IgD-negative memory B cell (primary cell): ENCODE results near the gene ARAP3. TPM values are rescaled to one million over a fixed set of nuclear protein-coding genes. Genes with fewer than 3 reads are reported as not detected.
"Not testable (repeated sequence)": the region's sequence is repeated elsewhere in the genome, so short reads cannot be mapped to it uniquely, and the experiment has no call there.

Experiments used
- H3K27ac Mint-ChIP-seq, 3 donors: one replicate each; pipeline ENCODE4 v1.8.0; 2020 to 2022; ENCODE audit warnings: mild to moderate bottlenecking in 3 of 3, mixed read lengths in 3 of 3, moderate library complexity in 1 of 3
- H3K27me3 Mint-ChIP-seq: one replicate; pipeline ENCODE4 v1.8.0; 2021; ENCODE audit warnings: mixed read lengths
- H3K36me3 Mint-ChIP-seq: one replicate; pipeline ENCODE4 v1.8.0; 2020; ENCODE audit warnings: mild to moderate bottlenecking, mixed read lengths
- H3K4me1 Mint-ChIP-seq, 3 donors: one replicate each; pipeline ENCODE4 v1.8.0; 2020 to 2022; ENCODE audit warnings: mixed read lengths in 3 of 3, mild to moderate bottlenecking in 1 of 3
- H3K4me3 Mint-ChIP-seq, 4 donors: one replicate each; pipeline ENCODE4 v1.8.0; 2020 to 2022; ENCODE audit warnings: mild to moderate bottlenecking in 4 of 4, mixed read lengths in 4 of 4, moderate library complexity in 3 of 4
- H3K9me3 Mint-ChIP-seq, 3 donors: one replicate each; pipeline ENCODE4 v1.8.0; 2020 to 2021; ENCODE audit warnings: mixed read lengths in 3 of 3, mild to moderate bottlenecking in 1 of 3
- polyA plus RNA-seq: library from polyadenylated mRNA; unstranded; fragments of 300-500 nt; fragmentation: Illumina TruSeq; gene quantifications from one replicate; pipeline ENCODE4 v1.2.3, GENCODE V29; 2021

Gene ARAP3
- not detected for polyA plus RNA-seq

- H3K36me3 Mint-ChIP-seq = peaks cover 4% of the 10 kb centered on the region
- peaks cover 3% of the 10 kb centered on the region for H3K27me3 Mint-ChIP-seq
- peak within 1 kb of the TSS; percentile 76 to 91 (median 83) for H3K4me3 Mint-ChIP-seq
- H3K9me3 Mint-ChIP-seq = no peaks in the 10 kb centered on the region
- H3K4me1 Mint-ChIP-seq = peaks cover 10 to 14% (median 12%) of the 10 kb centered on the region in 3 donors
- peak within 1 kb of the TSS in 2 of 3 donors; percentile 77 to 82 for H3K27ac Mint-ChIP-seq
Measured at GRCh38 chr5:141681695-141682641, at the start of gene ARAP3. TSS of gene ARAP3 (minus strand) at chr5:141682230. CDS start at chr5:141680486, 1,744 bp downstream.

DNA sequence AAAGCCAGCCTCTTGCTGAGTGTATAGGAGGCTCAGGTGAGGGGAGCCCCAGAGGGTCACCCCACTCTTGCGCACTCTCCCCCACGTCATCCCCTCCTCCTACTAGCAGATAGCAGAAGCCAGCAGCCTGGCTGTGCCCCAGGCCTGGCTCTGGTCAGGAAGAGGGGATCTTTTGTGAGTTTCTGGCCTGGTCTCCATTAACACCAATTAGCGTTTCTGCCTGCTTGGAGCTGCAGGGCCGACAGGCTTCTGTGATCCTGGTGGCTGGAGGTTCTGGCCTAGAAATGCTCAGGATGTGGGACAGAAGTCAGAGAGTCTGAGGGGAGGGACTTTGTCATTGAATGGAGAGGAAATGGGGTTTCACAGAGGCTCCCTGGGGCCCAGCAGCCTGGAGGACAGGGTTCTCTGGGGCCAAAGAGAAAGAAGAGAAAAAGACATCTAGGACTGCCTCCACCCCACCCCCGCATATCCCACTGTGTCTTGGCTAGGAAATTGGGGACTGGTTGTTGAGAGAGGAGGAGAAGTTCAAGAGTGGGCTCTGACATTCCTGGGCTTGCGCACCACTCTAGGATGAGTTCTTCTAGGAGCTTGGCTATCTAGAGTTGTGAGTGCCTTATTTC lies 47.5 kb upstream of the ARAP3 start:
- Mint-ChIP-seq H3K27ac (no peak overlapping the region), H3K36me3 (no peaks in the 10 kb centered on the region), H3K27me3 (peaks cover 12% of the 10 kb centered on the region), H3K4me3 (no peak overlapping the region), H3K4me1 (peaks cover 0 to 1% (median under 1%) of the 10 kb centered on the region in 3 donors), H3K9me3 (no peaks in the 10 kb centered on the region)

- peaks cover 0 to 3% (median 0%) of the 10 kb centered on the region in 3 donors for H3K9me3 Mint-ChIP-seq
Measured at GRCh38 chr5:141725891-141726290, 43.9 kb upstream of the ARAP3 start.

GRCh38 chr5:141725174-141725573 lies 43.1 kb upstream of the ARAP3 start:
- not testable (repeated sequence) for H3K4me3 Mint-ChIP-seq, H3K4me1 Mint-ChIP-seq, H3K27ac Mint-ChIP-seq, H3K36me3 Mint-ChIP-seq, H3K27me3 Mint-ChIP-seq, H3K9me3 Mint-ChIP-seq

More at GRCh38 chr5:141725891-141726290, 43.9 kb upstream of the ARAP3 start:
- Mint-ChIP-seq H3K36me3 (peaks cover 6% of the 10 kb centered on the region), H3K27ac (no peak overlapping the region), H3K27me3 (peaks cover 10% of the 10 kb centered on the region), H3K4me3 (no peak overlapping the region), H3K4me1 (peaks cover 0 to 1% (median 0%) of the 10 kb centered on the region in 3 donors)

- no peaks in the 10 kb centered on the region for H3K4me1 Mint-ChIP-seq
- H3K36me3 Mint-ChIP-seq = peaks cover 6% of the 10 kb centered on the region
- H3K4me3 Mint-ChIP-seq = no peak overlapping the region
- no peak overlapping the region for H3K27ac Mint-ChIP-seq
- H3K27me3 Mint-ChIP-seq = peaks cover 2% of the 10 kb centered on the region
- peaks cover 0 to 3% (median 0%) of the 10 kb centered on the region in 3 donors for H3K9me3 Mint-ChIP-seq
Measured at GRCh38 chr5:141722266-141722665, 40.2 kb upstream of the ARAP3 start.

DNA sequence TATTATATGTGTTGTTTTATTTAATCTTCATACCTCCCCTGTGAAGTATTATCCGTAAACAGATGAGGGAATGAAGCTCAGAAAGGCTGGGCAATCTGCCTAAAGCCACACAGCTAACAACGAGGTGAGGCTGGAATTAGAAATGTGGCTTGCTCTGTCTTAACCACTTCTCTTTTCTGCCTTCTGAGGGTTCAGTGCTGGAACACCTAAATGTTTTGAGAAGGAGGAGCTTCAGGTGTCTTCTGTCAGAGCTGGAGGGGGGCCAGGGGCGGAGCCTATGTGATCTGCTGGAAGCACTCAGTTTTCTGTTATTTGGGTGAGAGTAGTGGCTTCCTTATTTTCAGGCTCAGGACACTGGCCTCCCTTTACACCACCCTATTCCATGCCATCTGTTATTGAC lies 35.0 kb upstream of the ARAP3 start:
- Mint-ChIP-seq H3K27me3 (peaks cover 11% of the 10 kb centered on the region), H3K27ac (no peak overlapping the region), H3K9me3 (peaks cover 0 to 3% (median 0%) of the 10 kb centered on the region in 3 donors), H3K4me3 (no peak overlapping the region), H3K36me3 (peaks cover 4% of the 10 kb centered on the region), H3K4me1 (peaks cover 0 to 2% (median 0%) of the 10 kb centered on the region in 3 donors)

DNA sequence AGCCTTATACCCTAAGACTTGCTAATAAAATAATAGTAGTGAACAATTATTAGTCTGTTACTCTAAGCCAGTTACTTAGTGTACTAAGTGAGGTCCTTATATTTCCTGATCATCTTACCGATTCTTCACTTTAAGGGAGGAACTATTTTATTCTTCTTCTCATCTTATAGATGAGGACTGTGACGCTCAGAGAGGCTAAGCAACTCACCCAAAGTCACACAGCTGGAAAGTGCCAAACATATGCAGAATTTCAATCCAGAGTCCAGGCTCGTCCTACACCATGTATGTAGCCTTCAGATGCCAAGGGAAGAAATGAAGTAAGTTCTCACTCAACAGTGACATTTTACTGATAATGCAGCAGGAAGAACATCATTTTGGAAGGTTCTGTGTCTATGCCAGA lies 34.4 kb upstream of the ARAP3 start:
- Mint-ChIP-seq H3K4me1 (peaks cover 0 to 2% (median 0%) of the 10 kb centered on the region in 3 donors), H3K9me3 (peaks cover 0 to 3% (median 0%) of the 10 kb centered on the region in 3 donors), H3K27me3 (peaks cover 11% of the 10 kb centered on the region), H3K4me3 (no peak overlapping the region), H3K27ac (no peak overlapping the region), H3K36me3 (peaks cover 4% of the 10 kb centered on the region)

DNA sequence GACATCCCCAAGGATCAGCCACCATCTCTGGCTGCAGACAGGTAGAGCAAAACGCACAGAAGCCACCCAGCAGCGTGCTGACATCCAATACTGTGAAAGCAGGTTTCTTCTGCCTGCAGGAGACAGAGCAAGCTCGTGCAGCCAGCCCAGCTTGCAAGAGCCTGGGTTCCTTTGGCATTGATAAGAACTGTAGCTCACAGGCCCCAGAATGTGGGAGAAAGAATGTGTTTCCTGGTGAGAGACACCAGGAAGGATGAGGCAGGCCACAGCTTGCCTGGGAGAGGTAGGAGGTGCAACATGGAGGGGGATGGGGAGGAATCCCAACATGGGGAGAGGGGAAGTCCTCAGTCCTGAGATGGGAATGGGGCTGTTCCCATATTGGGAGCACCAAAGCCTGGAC lies 34.0 kb upstream of the ARAP3 start:
- no peaks in the 10 kb centered on the region for H3K36me3 Mint-ChIP-seq
- H3K27ac Mint-ChIP-seq = no peak overlapping the region
- H3K4me1 Mint-ChIP-seq = peaks cover 0 to 2% (median 0%) of the 10 kb centered on the region in 3 donors
- peaks cover 11% of the 10 kb centered on the region for H3K27me3 Mint-ChIP-seq
- H3K9me3 Mint-ChIP-seq = peaks cover 0 to under 1% (median 0%) of the 10 kb centered on the region in 3 donors
- H3K4me3 Mint-ChIP-seq = peak overlapping the region in 1 of 4 donors; percentile 72

- Mint-ChIP-seq H3K27me3 (peaks cover 11% of the 10 kb centered on the region), H3K9me3 (no peaks in the 10 kb centered on the region), H3K27ac (no peak overlapping the region), H3K4me1 (peaks cover 0 to 2% (median 0%) of the 10 kb centered on the region in 3 donors), H3K36me3 (no peaks in the 10 kb centered on the region), H3K4me3 (no peak overlapping the region)
Measured at GRCh38 chr5:141715346-141715905, 33.4 kb upstream of the ARAP3 start.

GRCh38 chr5:141714542-141715310 lies 32.7 kb upstream of the ARAP3 start:
- H3K4me3 Mint-ChIP-seq = no peak overlapping the region
- H3K36me3 Mint-ChIP-seq = no peaks in the 10 kb centered on the region
- H3K27me3 Mint-ChIP-seq = peaks cover 11% of the 10 kb centered on the region
- no peak overlapping the region for H3K27ac Mint-ChIP-seq
- peaks cover 0 to 2% (median 0%) of the 10 kb centered on the region in 3 donors for H3K4me1 Mint-ChIP-seq
- no peaks in the 10 kb centered on the region for H3K9me3 Mint-ChIP-seq

DNA sequence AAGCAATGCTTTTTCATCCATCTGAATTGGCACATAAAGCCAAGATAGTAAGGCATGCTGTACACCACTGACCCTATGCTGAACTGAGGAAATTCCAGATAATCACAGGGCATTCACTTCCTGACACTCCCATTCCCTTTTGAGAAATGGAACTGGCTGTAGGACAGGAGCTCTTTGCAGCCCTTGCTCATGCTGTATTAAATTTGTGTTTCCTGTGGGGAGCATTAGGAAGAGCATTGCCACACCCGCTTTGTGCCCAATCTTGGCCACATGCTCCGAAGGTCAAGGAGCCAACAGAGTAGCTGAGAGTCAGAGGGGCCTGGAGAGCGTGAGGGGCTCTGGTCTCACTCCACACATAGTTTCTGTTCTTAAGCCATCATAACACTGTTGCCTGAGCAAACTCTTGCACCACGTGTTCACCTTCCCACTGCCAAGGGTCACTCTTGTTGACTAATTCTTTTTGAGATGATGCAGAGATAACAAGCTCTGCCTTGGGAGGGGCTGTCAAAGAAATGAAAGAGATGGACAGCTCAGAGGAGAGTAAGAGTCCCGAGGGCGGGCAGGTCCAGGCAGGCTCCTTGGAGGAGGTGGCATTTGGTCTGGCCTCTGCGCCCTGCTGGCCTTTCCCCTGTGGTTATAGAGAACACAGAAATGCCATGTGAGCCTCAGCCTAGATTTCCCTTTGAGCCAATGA lies 31.7 kb upstream of the ARAP3 start:
- Mint-ChIP-seq H3K27ac (no peak overlapping the region), H3K36me3 (no peaks in the 10 kb centered on the region), H3K4me1 (peaks cover 0 to 2% (median 0%) of the 10 kb centered on the region in 3 donors), H3K27me3 (peaks cover 11% of the 10 kb centered on the region), H3K9me3 (peaks cover 0 to 1% (median 0%) of the 10 kb centered on the region in 3 donors), H3K4me3 (no peak overlapping the region)

GRCh38 chr5:141711687-141712086 lies 29.7 kb upstream of the ARAP3 start:
- H3K27me3 Mint-ChIP-seq = peaks cover 9% of the 10 kb centered on the region
- H3K4me3 Mint-ChIP-seq = no peak overlapping the region
- H3K9me3 Mint-ChIP-seq = peaks cover 0 to 1% (median 0%) of the 10 kb centered on the region in 3 donors
- H3K36me3 Mint-ChIP-seq = no peaks in the 10 kb centered on the region
- H3K27ac Mint-ChIP-seq = no peak overlapping the region
- peaks cover 0 to 2% (median 0%) of the 10 kb centered on the region in 3 donors for H3K4me1 Mint-ChIP-seq

- Mint-ChIP-seq H3K27me3 (peaks cover 7% of the 10 kb centered on the region), H3K9me3 (peaks cover 0 to 1% (median 0%) of the 10 kb centered on the region in 3 donors), H3K4me3 (no peak overlapping the region), H3K36me3 (no peaks in the 10 kb centered on the region), H3K4me1 (no peaks in the 10 kb centered on the region), H3K27ac (no peak overlapping the region)
Measured at GRCh38 chr5:141709699-141710267, 27.8 kb upstream of the ARAP3 start.

DNA sequence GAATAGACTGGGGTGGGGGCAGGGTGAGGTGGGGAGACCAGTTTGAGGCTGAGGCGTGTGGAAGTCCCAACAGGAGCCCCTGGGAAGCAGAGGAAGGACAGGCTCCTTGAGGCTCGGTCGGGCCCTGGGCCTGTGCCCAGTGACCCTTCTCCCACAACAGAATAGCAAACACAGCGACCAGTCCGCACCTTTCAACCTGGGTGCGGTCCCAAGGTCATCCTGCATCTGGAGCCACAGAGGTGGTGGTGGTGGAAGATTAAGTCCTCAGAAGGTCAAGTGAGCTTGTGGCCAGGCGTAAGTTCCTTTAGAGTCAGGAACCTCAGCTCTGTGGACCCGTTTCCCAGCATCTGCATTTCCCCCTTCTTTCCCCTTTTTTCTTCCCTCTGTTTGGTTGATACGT lies 26.0 kb upstream of the ARAP3 start:
- H3K4me1 Mint-ChIP-seq = peaks cover 0 to 2% (median 2%) of the 10 kb centered on the region in 3 donors
- no peak overlapping the region for H3K4me3 Mint-ChIP-seq
- peaks cover 0 to 1% (median 0%) of the 10 kb centered on the region in 3 donors for H3K9me3 Mint-ChIP-seq
- H3K27me3 Mint-ChIP-seq = peaks cover 11% of the 10 kb centered on the region
- no peaks in the 10 kb centered on the region for H3K36me3 Mint-ChIP-seq
- no peak overlapping the region for H3K27ac Mint-ChIP-seq
